Adrenal gland (tissue), 12 donors: ENCODE data around the gene CCDC97. TPM values are rescaled to one million over a fixed set of nuclear protein-coding genes. Genes with fewer than 3 reads are reported as not detected.

Experiments used
- DNase-seq, 7 donors: peaks; one replicate each; pipeline ENCODE4 v3.0.0-alpha.2; 2019 to 2020
- H3K27ac ChIP-seq, 5 donors: fragments of 200-600 bp; sonication (generic) in 4 of 5; 1 replicate in 3 of 5; 2 replicates in 2 of 5; pipeline versions ENCODE4 v1.5.1 to v1.8.0; 2016 to 2020; ENCODE audit warnings: mild to moderate bottlenecking in 1 of 5
- H3K27me3 ChIP-seq: fragments of 200-600 bp; 2 replicates; pipeline ENCODE4 v1.8.0; 2021
- H3K36me3 ChIP-seq, 2 donors: fragments of 200-600 bp; replicated peaks in 1 of 2; 1 replicate in 1 of 2; 2 replicates in 1 of 2; pipeline versions ENCODE4 v1.5.1 to v1.8.0; 2018 to 2022
- H3K4me1 ChIP-seq, 2 donors: fragments of 200-600 bp; replicated peaks in 1 of 2; 1 replicate in 1 of 2; 2 replicates in 1 of 2; pipeline versions ENCODE4 v1.5.1 to v1.8.0; 2018 to 2021
- H3K4me3 ChIP-seq, 4 donors: fragments of 200-600 bp; sonication (generic) in 3 of 4; one replicate each; pipeline ENCODE4 v1.5.1; 2016 to 2018
- H3K9me3 ChIP-seq, 3 donors: fragments of 200-600 bp; sonication (generic) in 1 of 3; replicated peaks in 1 of 3; 1 replicate in 2 of 3; 2 replicates in 1 of 3; pipeline versions ENCODE4 v1.5.1 to v1.8.0; 2016 to 2021
- POLR2A ChIP-seq, 2 donors: fragments of 450-650 bp; IDR thresholded peaks; one replicate each; pipeline ENCODE4 v1.6.1; 2017; ENCODE audit warnings: antibody characterized with exemption in 2 of 2, mild to moderate bottlenecking in 2 of 2, moderate library complexity in 1 of 2
- WGBS, 4 donors: extraction: QIAGEN DNeasy Blood & Tissue Kit in 2 of 4; methylation state at CpG; one replicate each; pipeline versions ENCODE4 v1.1.5 to v1.1.7; 2013 to 2017; 5-methylcytosine and 5-hydroxymethylcytosine counted together
- intact Hi-C, 2 donors: fragments of 100-400 bp; cut with DNase I; formaldehyde crosslinking; loops; one replicate each; pipeline versions ENCODE4 v1.14.1 to v1.15.0; 2022 to 2023
- polyA plus RNA-seq, 3 donors: library from polyadenylated mRNA; stranded (reverse); fragments of 200-250 nt in 2 of 3; fragments of 350-450 nt in 1 of 3; fragmentation: Illumina TruSeq in 1 of 3; extraction: RNeasy Lipid Tissue Mini Kit (QIAGEN cat#74804) in 1 of 3; gene quantifications; one replicate each; pipeline ENCODE4 v1.2.3, GENCODE V29; 2013 to 2014
- total RNA-seq, 9 donors: library from RNA; depleted of rRNA in 4 of 9; stranded (reverse); fragments of >200 nt in 4 of 9; fragments of 120-200 nt in 1 of 9; fragmentation: NEBNext Ultra II Directional in 1 of 9; extraction: Animal tissue kit (Norgen Biotek cat#: 25700) in 1 of 9; gene quantifications; one replicate each; pipeline versions ENCODE4 v1.1.0 to v1.2.4, GENCODE V29; 2013 to 2023
- TF ChIP-seq, protein P1 (sequence below), 6 experiments: fragments of 450-650 bp in 4 of 6; fragments of 200-600 bp in 2 of 6; sonication (generic) in 1 of 6; IDR thresholded peaks; 1 replicate in 5 of 6; 2 replicates in 1 of 6; pipeline versions ENCODE4 v1.5.1 to v1.8.0; 2016 to 2021; ENCODE audit warnings: antibody characterized with exemption in 6 of 6, mild to moderate bottlenecking in 2 of 6, moderate library complexity in 1 of 6
- donor health status: healthy with polysubstance abuse.
- donor health status: Bipolar disorder and iron deficiency.
- donor health status: DM: yes; HTN: yes; CAD: no.
- donor health status: DM: no; HTN: no; CAD: no.
- donor health status: DM: no; HTN: no; CAD: no.
- donor health status: DM: yes; HTN: yes; CAD: no.

Gene CCDC97
- total and polyA plus RNA-seq, 12 donors: 8.2 to 25.6 (median 16.4) TPM

DNA sequence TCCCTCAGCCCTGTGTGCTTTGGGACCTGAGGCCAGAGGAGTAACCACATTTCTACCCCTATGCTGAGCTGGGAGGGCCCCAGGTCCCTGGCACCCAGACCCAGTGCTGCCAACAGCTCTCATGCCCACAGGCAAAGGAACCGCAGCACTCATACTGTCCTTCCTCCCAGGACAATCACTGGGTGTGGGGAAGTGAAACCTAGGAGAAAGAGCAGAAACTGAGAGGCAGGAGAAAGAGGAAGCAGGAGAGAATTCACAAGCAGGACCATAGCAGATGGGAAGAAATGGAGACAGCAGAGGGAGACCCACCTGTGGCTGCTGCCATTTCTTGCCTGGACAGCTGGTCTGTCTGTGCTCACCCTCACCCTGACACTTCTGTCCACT lies 18.9 kb downstream of the CCDC97 start:
- Histone ChIP-seq H3K4me3 (no peak overlapping the region), H3K4me1 (peaks cover 20 to 39% of the 10 kb centered on the region in 2 donors), H3K27me3 (no peaks in the 10 kb centered on the region), H3K9me3 (no peaks in the 10 kb centered on the region), H3K27ac (peak overlapping the region in 4 of 5 donors; percentile 31 to 91 (median 64)), H3K36me3 (peaks cover 0 to 28% of the 10 kb centered on the region in 2 donors)
- intact Hi-C loops: no loop called here
- TF ChIP-seq, protein P1, sequence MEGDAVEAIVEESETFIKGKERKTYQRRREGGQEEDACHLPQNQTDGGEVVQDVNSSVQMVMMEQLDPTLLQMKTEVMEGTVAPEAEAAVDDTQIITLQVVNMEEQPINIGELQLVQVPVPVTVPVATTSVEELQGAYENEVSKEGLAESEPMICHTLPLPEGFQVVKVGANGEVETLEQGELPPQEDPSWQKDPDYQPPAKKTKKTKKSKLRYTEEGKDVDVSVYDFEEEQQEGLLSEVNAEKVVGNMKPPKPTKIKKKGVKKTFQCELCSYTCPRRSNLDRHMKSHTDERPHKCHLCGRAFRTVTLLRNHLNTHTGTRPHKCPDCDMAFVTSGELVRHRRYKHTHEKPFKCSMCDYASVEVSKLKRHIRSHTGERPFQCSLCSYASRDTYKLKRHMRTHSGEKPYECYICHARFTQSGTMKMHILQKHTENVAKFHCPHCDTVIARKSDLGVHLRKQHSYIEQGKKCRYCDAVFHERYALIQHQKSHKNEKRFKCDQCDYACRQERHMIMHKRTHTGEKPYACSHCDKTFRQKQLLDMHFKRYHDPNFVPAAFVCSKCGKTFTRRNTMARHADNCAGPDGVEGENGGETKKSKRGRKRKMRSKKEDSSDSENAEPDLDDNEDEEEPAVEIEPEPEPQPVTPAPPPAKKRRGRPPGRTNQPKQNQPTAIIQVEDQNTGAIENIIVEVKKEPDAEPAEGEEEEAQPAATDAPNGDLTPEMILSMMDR (IDR thresholded peaks at IDR 0.05): no peak
- no peak for TF ChIP-seq POLR2A (IDR thresholded peaks at IDR 0.05)
- WGBS, 4 donors: 42 to 73% (median 57%) methylated on average over 1 of the region's 1 CpG
- DNase-seq: peak in 2 of 7 donors; percentile 45 to 59

DNA sequence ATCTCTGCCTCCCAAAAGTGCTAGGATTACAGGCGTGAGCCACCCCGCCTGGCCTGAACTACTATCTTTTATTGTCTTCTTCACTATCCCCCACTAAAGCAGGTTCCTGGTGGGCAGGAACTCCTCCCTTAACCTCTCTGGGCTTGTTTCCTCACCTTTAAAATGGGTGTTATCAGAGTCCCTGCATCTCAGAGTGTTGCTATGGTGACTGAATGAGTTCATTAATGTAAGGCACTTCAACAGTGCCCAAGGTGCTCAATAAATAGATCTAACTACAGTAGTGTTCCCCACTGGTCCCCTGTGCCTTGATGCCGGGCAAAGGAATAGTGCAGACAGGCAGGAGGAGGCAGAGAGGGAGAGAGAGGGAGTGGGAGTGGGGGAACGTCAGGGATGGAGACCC lies 20.5 kb downstream of the CCDC97 start:
- intact Hi-C loops: no loop called here
- no peak overlapping the region for H3K27ac ChIP-seq
- WGBS, 4 donors: 76 to 93% (median 86%) methylated on average over 4 of the region's 4 CpGs
- no peak overlapping the region for H3K4me3 ChIP-seq
- peaks cover 4 to 23% of the 10 kb centered on the region in 2 donors for H3K4me1 ChIP-seq
- H3K9me3 ChIP-seq: no peaks in the 10 kb centered on the region
- H3K36me3 ChIP-seq: peaks cover 0 to 28% of the 10 kb centered on the region in 2 donors
- no peaks in the 10 kb centered on the region for H3K27me3 ChIP-seq
- TF ChIP-seq, protein P1 (IDR thresholded peaks at IDR 0.05): no peak
- TF ChIP-seq POLR2A (IDR thresholded peaks at IDR 0.05): no peak
- no peak for DNase-seq

DNA sequence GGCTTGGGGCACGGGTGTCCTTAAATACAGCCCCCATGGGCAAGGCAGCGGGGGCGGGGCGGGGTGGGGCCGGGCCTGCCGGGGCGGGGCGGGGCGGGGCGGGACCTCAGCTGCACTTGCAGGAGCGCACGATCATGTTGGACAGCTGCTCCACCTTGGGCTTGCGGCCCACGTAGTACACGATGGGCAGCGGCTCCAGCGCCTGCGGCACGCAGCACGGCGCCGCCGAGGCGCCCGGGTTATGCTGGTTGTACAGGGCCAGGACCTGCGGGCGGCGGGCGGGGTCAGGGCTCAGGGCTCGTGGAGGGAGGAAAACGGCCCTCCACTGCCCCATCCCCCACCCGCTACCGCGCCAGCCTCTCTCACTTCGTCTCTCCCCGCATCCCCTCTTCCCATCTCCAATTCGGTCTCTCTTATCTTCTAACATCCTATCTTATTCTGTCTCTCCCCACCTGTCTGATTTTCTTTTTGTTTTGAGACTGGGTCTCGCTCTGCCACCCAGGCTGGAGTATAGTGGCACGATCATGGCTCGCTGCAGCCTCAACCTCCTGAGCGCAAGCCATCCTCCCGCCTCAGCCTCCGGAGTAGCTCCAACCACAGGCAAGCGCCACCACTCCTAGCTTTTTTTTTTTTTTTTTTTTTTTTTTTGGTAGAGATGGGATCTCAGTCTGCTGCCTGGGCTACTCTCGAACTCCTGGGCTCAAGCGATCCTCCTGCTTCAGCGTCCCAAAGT lies 21.1 kb downstream of the CCDC97 start:
- H3K9me3 ChIP-seq: no peaks in the 10 kb centered on the region
- peaks cover 0 to 28% of the 10 kb centered on the region in 2 donors for H3K36me3 ChIP-seq
- H3K27ac ChIP-seq: no peak overlapping the region
- intact Hi-C loops: no loop called here
- peaks cover 0 to 17% of the 10 kb centered on the region in 2 donors for H3K4me1 ChIP-seq
- H3K4me3 ChIP-seq: no peak overlapping the region
- no peak for TF ChIP-seq POLR2A (IDR thresholded peaks at IDR 0.05)
- TF ChIP-seq, protein P1 (IDR thresholded peaks at IDR 0.05): no peak
- 73 to 87% (median 77%) methylated on average over 29 to 47 of the region's 47 CpGs for WGBS, 4 donors
- H3K27me3 ChIP-seq: no peaks in the 10 kb centered on the region
- DNase-seq: no peak

DNA sequence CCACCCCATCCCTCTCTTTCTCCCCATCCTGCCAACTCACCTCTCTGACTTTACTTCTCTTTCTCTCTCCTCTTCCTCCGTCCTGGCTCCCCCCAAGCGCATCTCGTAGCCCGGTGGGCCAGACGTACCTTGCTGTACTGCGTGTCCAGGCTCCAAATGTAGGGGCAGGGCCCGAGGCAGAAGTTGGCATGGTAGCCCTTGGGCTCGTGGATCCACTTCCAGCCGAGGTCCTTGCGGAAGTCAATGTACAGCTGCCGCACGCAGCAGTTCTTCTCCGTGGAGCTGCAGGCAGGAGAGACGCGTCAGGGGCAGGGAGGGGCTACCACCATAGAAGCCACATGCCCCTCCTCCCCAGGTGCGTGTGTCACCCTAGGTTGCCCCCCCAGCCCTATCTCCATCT lies 22.0 kb downstream of the CCDC97 start:
- Histone ChIP-seq H3K27me3 (no peaks in the 10 kb centered on the region), H3K9me3 (no peaks in the 10 kb centered on the region), H3K4me3 (no peak overlapping the region), H3K36me3 (peaks cover 0 to 28% of the 10 kb centered on the region in 2 donors), H3K4me1 (peaks cover 0 to 8% of the 10 kb centered on the region in 2 donors), H3K27ac (no peak overlapping the region)
- WGBS, 4 donors: 90 to 96% (median 93%) methylated on average over 15 to 16 of the region's 16 CpGs
- intact Hi-C loops: no loop called here
- no peak for TF ChIP-seq POLR2A (IDR thresholded peaks at IDR 0.05)
- TF ChIP-seq, protein P1 (IDR thresholded peaks at IDR 0.05): no peak
- no peak for DNase-seq
